SK-N-SH (cell line): ENCODE results near the gene FOXP1.

ENCODE experiments used
- EP300 ChIP-seq, 2 experiments: IDR thresholded peaks; 2 replicates each; pipeline versions ENCODE4 v1.4.0 to v1.6.1; 2012; ENCODE audit warnings: borderline replicate concordance in 1 of 2, low read depth in 1 of 2, low read length in 1 of 2
- NFIC ChIP-seq: IDR thresholded peaks from 2 replicates; pipeline ENCODE4 v1.4.0; 2012; ENCODE audit warnings: borderline replicate concordance
- REST ChIP-seq: IDR thresholded peaks from 2 replicates; pipeline ENCODE4 v1.6.1; 2012; ENCODE audit warnings: mild to moderate bottlenecking, low read depth, low read length, moderate library complexity
- RFX5 ChIP-seq: IDR thresholded peaks from 2 replicates; pipeline ENCODE4 v1.6.1; 2012; ENCODE audit warnings: mild to moderate bottlenecking, improper control_type of control experiment, low read length
- ZBTB33 ChIP-seq: IDR thresholded peaks from 2 replicates; pipeline ENCODE4 v1.4.0; 2012; ENCODE audit warnings: low read depth, borderline replicate concordance
- TF ChIP-seq, protein P1 (sequence below): fragments of 200-600 bp; sonication (generic); IDR thresholded peaks from 2 replicates; pipeline ENCODE4 v1.6.1; 2017; ENCODE audit warnings: antibody characterized with exemption, mild to moderate bottlenecking, moderate library complexity
- TF ChIP-seq, protein P2 (sequence below): IDR thresholded peaks from 2 replicates; pipeline ENCODE4 v1.4.0; 2012; ENCODE audit warnings: low read depth, borderline replicate concordance

DNA sequence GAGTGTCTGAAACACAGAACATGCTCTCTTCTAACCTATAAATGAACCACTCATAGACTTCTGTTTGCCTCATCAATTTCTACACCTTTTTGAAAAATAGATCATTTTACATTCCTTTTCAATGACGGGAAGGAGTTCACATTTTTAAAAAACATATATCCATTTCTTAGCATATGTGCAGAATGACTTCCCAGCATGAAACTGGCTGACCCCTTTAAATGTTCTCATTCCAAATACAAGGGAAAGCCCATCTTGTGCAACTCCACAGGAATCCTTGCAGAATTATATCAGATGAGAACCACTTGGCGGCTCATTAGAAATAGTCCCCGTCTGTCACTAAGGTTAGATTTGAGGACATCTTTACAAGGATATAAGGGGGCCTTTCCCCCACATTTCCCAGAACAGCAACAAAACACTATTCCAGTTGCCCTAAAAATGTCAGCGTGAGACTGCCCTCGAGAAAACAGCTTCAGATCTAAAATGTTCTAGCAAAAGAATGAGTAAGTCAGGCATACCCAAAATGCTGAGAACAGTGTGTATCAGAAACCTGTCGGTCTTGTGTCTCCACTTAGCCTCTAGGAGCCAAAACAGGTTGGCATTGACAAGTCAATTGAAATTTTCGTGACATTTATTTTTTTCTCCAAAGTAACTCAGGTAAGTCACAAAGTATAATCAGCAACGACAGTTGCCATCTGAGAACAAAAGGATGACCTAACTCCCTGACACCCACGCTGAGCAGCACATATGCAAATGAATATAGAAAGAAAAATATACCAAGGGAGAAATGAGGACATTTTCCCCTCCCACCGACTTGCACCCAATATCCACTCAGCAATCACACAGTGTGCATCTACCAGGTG lies 63.1 kb downstream of the FOXP1 start:
- TF ChIP-seq, protein P1, sequence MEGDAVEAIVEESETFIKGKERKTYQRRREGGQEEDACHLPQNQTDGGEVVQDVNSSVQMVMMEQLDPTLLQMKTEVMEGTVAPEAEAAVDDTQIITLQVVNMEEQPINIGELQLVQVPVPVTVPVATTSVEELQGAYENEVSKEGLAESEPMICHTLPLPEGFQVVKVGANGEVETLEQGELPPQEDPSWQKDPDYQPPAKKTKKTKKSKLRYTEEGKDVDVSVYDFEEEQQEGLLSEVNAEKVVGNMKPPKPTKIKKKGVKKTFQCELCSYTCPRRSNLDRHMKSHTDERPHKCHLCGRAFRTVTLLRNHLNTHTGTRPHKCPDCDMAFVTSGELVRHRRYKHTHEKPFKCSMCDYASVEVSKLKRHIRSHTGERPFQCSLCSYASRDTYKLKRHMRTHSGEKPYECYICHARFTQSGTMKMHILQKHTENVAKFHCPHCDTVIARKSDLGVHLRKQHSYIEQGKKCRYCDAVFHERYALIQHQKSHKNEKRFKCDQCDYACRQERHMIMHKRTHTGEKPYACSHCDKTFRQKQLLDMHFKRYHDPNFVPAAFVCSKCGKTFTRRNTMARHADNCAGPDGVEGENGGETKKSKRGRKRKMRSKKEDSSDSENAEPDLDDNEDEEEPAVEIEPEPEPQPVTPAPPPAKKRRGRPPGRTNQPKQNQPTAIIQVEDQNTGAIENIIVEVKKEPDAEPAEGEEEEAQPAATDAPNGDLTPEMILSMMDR = no peak
- TF ChIP-seq ZBTB33 (no peak), REST (no peak), RFX5 (no peak), EP300 (IDR thresholded peaks at IDR 0.05; ENCODE audit: borderline replicate concordance in 1 of 2, low read depth in 1 of 2, low read length in 1 of 2) (no peak), NFIC (no peak)
- TF ChIP-seq, protein P2, sequence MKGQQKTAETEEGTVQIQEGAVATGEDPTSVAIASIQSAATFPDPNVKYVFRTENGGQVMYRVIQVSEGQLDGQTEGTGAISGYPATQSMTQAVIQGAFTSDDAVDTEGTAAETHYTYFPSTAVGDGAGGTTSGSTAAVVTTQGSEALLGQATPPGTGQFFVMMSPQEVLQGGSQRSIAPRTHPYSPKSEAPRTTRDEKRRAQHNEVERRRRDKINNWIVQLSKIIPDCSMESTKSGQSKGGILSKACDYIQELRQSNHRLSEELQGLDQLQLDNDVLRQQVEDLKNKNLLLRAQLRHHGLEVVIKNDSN = no peak
